SHP77 (cell line): Measurements from ENCODE around the gene OR51B2.

Source experiments
- DNase-seq, 2 experiments: peaks; one replicate each; lab custom pipeline; 2025; lab: John Stamatoyannopoulos, UW

The OR51B2 gene

GRCh38 chr11:5283882-5284281 lies 40.2 kb downstream of the OR51B2 start:
- no peak for DNase-seq

DNA sequence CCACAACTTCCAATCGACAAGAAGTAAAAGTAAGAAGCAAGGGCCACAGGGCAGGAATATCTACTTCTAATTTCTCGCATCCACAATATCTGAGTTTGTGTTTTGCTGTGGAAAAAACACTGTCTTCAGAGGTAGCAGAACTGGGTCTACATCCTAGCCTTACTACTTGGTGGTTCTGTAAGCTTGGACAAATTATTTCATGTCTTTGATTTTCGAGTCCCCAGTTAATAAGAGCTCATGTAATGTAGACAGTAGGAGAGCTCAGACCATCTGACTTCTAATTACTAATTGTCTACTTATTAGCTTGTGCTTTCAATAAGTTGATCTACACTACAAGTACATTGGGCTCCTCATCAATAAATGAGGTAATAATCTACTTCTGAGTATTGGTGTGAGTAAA lies 41.0 kb downstream of the OR51B2 start:
- DNase-seq: no peak

DNA sequence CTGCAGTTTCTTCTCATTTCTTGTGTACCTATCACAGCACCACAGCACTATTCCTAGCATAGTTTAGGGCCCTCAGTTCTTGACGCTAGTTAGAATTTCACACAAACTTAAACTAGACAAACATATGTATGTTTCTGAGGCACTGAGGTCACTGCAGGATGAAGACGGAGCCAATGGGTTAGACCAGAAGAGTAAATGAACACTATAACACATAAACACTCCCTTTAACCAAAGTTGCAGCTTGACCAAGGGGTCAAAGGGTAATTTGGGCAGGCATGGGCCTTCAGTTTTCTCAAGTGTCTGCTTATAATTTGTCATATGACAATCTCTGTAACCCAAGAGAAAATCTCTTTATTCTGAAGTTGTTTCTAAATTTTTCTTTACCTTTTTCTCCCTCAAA lies 41.5 kb downstream of the OR51B2 start:
- DNase-seq: no peak

DNA sequence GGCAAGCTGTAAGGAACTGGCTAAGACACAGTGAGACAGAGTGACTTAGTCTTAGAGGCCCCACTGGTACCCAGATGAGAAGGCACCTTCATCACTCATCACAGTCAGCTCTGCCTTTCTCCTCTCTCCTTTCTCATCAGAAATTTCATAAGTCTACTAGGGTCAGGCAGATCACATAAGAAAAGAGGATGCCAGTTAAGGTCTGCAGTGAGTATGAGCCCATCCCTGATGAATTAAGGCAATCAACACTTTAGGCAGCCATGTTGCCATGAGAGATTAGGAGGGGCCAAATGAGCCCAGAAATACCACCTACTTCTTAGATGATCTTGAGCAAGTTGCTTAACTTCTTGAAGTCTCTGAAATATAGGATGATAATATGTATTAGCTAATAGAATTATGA lies 42.5 kb downstream of the OR51B2 start:
- no peak for DNase-seq

GRCh38 chr11:5280582-5281102 lies 43.5 kb downstream of the OR51B2 start:
- DNase-seq: peak; percentile 50 to 53

- no peak for DNase-seq
Observed at GRCh38 chr11:5279471-5280090, 44.5 kb downstream of the OR51B2 start.

- no peak for DNase-seq
Observed at GRCh38 chr11:5277807-5278382, 46.2 kb downstream of the OR51B2 start.

- DNase-seq: no peak
Observed at GRCh38 chr11:5276697-5277096, 47.4 kb downstream of the OR51B2 start.

DNA sequence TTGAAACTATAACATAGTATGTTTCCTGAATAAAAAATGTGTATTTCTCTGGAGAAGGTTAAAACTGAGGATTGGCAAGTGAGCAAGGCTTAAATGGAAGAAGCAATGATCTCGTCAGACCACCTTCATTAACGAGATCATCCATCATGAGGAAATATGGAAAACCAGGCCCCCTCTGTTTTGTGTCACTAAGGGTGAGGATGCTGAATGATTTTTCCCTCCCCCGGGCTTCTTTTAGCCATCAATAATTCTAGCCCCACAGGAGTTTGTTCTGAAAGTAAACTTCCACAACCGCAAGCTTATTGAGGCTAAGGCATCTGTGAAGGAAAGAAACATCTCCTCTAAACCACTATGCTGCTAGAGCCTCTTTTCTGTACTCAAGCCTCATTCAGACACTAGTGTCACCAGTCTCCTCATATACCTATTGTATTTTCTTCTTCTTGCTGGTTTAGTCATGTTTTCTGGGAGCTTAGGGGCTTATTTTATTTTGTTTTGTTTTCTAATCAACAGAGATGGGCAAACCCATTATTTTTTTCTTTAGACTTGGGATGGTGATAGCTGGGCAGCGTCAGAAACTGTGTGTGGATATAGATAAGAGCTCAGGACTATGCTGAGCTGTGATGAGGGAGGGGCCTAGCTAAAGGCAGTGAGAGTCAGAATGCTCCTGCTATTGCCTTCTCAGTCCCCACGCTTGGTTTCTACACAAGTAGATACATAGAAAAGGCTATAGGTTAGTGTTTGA lies 48.6 kb downstream of the OR51B2 start:
- DNase-seq: no peak

- no peak for DNase-seq
Observed at GRCh38 chr11:5274395-5274794, 49.7 kb downstream of the OR51B2 start.
